GM18507 (cell line): Measurements from ENCODE around the gene PLEKHG7.

Experiments
- DNase-seq: peaks from one replicate; pipeline ENCODE4 v3.0.0; 2011; ENCODE audit warnings: low read depth; ENCODE audit not compliant: insufficient read length; ENCODE audit errors: extremely low spot score
- FAIRE-seq: peaks from 2 replicates; lab custom pipeline; 2011; peaks lifted over from hg19 to GRCh38; lab: Jason Lieb, UNC

The PLEKHG7 gene

GRCh38 chr12:92703786-92704185 lies 997 bp downstream of the PLEKHG7 start:
- DNase-seq (no peak), FAIRE-seq (peak; percentile 48)

- DNase-seq (no peak), FAIRE-seq (no peak)
Observed at GRCh38 chr12:92706594-92706993, 3.8 kb downstream of the PLEKHG7 start.

- no peak for FAIRE-seq
- no peak for DNase-seq
Observed at GRCh38 chr12:92707926-92708325, 5.1 kb downstream of the PLEKHG7 start.

DNA sequence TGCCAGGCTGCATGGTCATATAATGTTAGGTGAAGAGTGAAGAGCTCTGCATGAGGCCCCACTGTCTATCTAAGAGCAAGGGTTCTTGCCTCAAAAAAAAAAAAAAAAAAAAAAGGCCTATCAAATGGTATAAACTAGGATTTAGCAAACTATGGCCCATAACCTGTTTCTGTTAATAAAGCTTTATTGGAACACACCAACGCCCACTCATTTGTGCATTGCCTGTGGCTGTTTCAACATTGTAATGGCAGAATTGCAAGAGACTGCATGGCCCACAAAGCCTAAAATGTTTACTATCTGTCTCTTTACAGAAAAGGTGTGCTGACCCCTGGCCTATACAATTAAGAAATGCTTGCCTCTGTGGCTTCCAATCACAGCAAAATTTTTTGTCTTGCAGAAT lies 12.8 kb downstream of the PLEKHG7 start:
- no peak for DNase-seq
- no peak for FAIRE-seq

DNA sequence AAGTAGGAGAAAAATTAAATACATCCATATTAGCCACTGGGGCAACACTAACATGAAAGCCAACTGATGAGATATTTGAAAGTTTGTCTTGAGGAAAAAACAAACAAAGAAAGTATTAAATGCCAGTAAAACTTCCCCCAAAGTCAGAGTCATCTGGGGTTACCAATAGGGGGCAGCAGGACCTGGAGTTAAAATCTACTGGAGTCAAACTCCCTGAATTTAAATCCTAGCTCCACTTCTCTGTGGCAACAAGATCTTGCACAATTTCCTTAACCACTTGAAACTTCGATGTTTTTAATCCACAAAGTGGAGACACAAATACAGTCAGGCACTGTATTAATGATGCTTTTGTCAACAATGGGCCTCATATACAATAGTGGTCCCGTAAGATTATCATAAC lies 14.4 kb downstream of the PLEKHG7 start:
- DNase-seq (no peak), FAIRE-seq (no peak)

- no peak for DNase-seq
- no peak for FAIRE-seq
Observed at GRCh38 chr12:92718483-92718990, 15.7 kb downstream of the PLEKHG7 start.

DNA sequence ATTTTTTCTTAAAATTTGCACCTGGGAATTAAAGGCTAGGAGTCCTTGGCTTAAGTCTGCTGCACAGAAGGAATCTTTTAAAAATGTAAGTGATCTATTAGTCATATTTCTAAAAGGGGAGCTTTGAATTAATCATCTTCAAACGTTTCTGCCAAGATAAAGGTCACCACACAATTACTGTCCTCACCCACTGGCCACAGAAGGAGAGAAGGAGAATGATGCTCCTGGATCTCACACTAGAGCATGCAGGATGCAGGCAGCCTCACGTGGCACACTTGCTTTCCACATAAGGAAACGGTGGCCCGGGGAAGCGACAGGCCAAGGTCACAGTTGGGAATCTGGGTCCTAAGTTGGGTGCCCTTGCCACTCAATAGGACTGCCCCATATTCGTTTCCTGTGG lies 16.9 kb downstream of the PLEKHG7 start:
- FAIRE-seq: no peak
- no peak for DNase-seq

GRCh38 chr12:92721130-92721529 lies 18.3 kb downstream of the PLEKHG7 start:
- DNase-seq (no peak), FAIRE-seq (no peak)

DNA sequence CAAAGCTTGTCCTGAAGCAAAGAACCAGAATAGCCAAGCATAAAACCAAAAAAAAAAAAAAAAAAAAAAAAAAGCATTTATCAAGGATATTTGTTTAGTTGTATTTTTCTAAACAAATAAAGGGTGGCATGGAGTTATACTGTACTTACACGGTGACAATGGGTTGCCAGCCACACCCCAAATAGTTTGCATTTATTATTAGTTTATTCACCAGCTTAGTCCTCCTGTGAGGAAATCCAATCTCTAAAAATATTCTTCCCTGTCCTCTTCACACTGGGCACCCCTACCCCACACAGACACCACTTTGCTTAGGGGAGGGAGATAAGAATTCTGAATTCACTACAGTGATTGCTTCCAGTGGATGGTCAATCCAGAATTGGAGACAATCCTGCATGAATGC lies 18.9 kb downstream of the PLEKHG7 start:
- FAIRE-seq (no peak), DNase-seq (no peak)

- FAIRE-seq (no peak), DNase-seq (no peak)
Observed at GRCh38 chr12:92722897-92723296, 20.1 kb downstream of the PLEKHG7 start.

- no peak for DNase-seq
- FAIRE-seq: no peak
Observed at GRCh38 chr12:92726850-92727249, 24.1 kb downstream of the PLEKHG7 start.

DNA sequence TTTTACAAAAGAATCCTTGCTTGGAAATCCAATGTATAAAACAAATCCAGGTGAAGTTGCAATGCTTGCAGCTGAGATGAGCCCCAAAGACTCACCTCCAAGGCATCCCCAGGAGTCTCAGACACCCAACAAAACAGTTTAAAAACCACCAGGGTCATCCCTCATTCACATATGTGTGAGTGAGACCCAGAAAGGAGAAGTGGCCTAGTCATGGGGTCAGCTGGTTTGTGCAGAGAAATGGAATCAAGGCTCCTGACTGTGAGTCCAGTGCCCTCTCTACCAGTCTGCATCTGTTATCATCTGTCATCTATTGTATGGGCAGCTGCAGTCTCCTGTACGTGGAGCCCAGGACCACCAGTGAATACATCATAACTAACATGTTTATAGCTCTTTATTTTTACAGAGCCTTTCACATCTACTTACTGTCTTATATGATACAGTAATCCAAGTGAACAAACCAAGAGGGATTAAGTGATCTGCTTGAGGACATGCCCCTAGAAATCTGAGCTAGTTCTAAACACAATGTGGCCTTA lies 27.1 kb downstream of the PLEKHG7 start:
- no peak for DNase-seq

GRCh38 chr12:92730758-92731157 lies 28.0 kb downstream of the PLEKHG7 start:
- FAIRE-seq: no peak
- DNase-seq: no peak

More for the DNA sequence above, 27.1 kb downstream of the PLEKHG7 start:
- no peak for FAIRE-seq

DNA sequence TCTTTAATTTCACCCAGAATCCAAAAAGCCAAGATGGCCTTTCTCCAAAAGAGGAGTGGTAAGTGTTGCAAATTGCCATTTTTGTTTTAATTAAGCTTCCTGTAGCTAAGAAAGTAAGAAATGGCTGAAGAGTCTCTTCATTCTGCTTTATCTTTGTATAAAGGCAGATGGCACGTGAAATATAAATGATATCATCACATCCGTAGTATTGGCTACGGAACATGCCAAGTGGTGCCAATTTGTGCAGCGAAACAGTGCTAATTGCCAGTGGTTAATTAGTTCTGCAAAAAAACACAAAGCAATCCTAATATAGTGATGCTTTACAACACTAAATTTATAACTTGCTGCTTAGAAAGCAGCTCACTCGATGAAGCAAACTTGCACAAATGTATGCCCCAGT lies 29.4 kb downstream of the PLEKHG7 start:
- no peak for DNase-seq
- FAIRE-seq: no peak

- FAIRE-seq: no peak
- no peak for DNase-seq
Observed at GRCh38 chr12:92732716-92733115, 29.9 kb downstream of the PLEKHG7 start.

DNA sequence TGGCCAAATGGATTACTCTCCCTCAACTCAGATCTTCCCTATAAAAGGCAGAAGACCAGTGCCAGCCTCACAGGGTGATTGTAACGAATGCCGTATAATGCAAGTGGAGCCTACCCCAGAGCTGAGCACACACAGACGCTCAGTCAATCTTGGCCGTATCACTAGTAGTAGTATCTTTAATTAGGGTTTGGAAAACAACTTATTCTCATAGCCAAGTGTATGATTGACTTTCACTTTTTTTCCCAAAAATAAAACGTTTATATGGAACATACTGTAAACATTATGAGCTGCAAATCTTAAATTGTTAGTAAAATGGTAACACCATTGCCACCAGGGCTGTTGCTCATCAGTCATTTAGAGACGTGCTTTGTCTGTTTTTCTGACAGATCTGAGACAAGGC lies 30.4 kb downstream of the PLEKHG7 start:
- DNase-seq (no peak), FAIRE-seq (no peak)

- FAIRE-seq (no peak), DNase-seq (no peak)
Observed at GRCh38 chr12:92733661-92734060, 30.9 kb downstream of the PLEKHG7 start.

GRCh38 chr12:92735131-92735721 lies 32.4 kb downstream of the PLEKHG7 start:
- FAIRE-seq (no peak), DNase-seq (no peak)

- DNase-seq (no peak), FAIRE-seq (no peak)
Observed at GRCh38 chr12:92736605-92737004, 33.8 kb downstream of the PLEKHG7 start.

DNA sequence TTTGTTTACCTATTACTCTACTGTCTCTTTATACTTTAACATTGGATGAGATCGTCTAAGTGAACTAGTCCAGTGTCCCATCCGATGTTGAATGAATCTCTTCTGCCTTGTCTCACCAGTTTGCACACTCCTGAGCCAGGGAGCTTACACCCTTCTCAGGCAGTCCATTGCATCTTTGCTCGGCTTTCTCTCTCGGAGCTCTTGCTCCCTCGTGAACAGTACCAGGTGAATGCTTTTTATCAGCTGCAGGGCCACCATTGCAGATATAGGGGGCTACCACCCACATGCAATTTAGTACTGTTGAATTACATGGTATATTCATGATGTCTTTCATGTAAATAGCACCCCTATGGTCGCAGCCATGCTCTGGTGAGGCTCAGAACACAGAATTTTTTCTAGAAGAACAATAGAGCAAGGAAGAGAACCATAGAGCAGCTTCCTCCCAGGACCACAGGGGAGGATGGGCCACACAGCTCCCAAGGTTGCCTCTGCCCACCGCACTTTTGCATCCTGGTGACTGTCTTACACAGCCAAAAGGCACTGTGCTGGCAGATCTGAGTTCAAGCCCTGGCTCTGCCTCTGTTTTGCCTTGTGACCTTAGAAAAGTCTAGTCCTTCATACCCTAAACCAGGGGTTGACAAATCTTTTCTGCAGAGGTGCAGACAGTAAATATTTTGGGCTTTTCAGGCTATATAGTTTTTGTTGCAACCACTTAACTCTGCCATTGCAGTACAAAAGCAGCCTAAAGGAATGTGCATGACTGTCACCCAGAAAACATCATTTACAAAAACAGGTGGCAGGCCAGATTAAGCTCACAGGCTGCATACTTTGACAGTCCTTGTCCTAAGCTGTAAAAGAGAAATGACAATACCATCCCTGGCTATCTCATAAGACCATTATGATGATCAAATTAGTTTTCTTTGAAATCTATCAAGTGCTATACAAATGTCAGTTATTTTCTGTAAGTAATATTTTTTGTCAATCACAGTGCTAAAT lies 35.4 kb downstream of the PLEKHG7 start:
- DNase-seq (no peak), FAIRE-seq (no peak)
